ENCODE data around the gene GBX2.

- no peak for TF ChIP-seq POLR2A (IDR thresholded peaks at IDR 0.05)
- TF ChIP-seq CTCF (IDR thresholded peaks at IDR 0.05) = no peak
- no peak for TF ChIP-seq POLR2AphosphoS5 (IDR thresholded peaks at IDR 0.05)
Observed at GRCh38 chr2:236195726-236196125, 27.5 kb upstream of the GBX2 start.
